KMS-11 (cell line): ENCODE results near the gene USH1G.

Source experiments
- H2AFZ ChIP-seq: fragments of 200-600 bp; sonication (generic); 2 replicates; pipeline ENCODE4 v1.6.1; 2016; ENCODE audit warnings: antibody characterized with exemption, mixed run types, low read depth
- H3K27ac ChIP-seq: fragments of 200-600 bp; sonication (generic); 2 replicates; pipeline ENCODE4 v1.6.1; 2016; ENCODE audit warnings: mild to moderate bottlenecking, mixed run types
- H3K27me3 ChIP-seq: fragments of 200-600 bp; sonication (generic); 2 replicates; pipeline ENCODE4 v1.6.1; 2017; ENCODE audit warnings: mild to moderate bottlenecking, low read depth, mixed run types, moderate library complexity; ENCODE audit not compliant: insufficient read depth
- H3K36me3 ChIP-seq: fragments of 200-600 bp; sonication (generic); 2 replicates; pipeline ENCODE4 v1.6.1; 2017; ENCODE audit warnings: mild to moderate bottlenecking, mixed run types; ENCODE audit not compliant: insufficient read depth
- H3K4me1 ChIP-seq: fragments of 200-600 bp; sonication (generic); 2 replicates; pipeline ENCODE4 v1.6.1; 2016; ENCODE audit warnings: mild to moderate bottlenecking, low read depth, mixed run types; ENCODE audit not compliant: poor library complexity, severe bottlenecking
- H3K4me2 ChIP-seq: fragments of 200-600 bp; sonication (generic); 2 replicates; pipeline ENCODE4 v1.7.0; 2016; ENCODE audit warnings: mild to moderate bottlenecking, mixed run types
- H3K4me3 ChIP-seq: fragments of 200-600 bp; sonication (generic); IDR thresholded peaks from 2 replicates; pipeline ENCODE4 v1.6.1; 2017; ENCODE audit warnings: low read depth, low read length, mixed read lengths; ENCODE audit not compliant: insufficient read depth
- H3K79me2 ChIP-seq: fragments of 200-600 bp; sonication (generic); 2 replicates; pipeline ENCODE4 v1.6.1; 2016; ENCODE audit warnings: low read depth, mixed run types; ENCODE audit not compliant: insufficient read depth
- H3K9ac ChIP-seq: fragments of 200-600 bp; sonication (generic); 2 replicates; pipeline ENCODE4 v1.6.1; 2016; ENCODE audit warnings: mild to moderate bottlenecking, mixed run types
- H4K20me1 ChIP-seq: fragments of 200-600 bp; sonication (generic); 2 replicates; pipeline ENCODE4 v1.6.1; 2016; ENCODE audit warnings: mild to moderate bottlenecking, mixed run types; ENCODE audit not compliant: insufficient read depth
- TF ChIP-seq, protein P1 (sequence below): fragments of 200-600 bp; sonication (generic); conservative IDR thresholded peaks from 2 replicates; pipeline ENCODE4 v1.6.1; 2017; ENCODE audit warnings: low read depth, mild to moderate bottlenecking, antibody characterized with exemption, low read length, moderate library complexity, mixed read lengths

Gene USH1G

DNA sequence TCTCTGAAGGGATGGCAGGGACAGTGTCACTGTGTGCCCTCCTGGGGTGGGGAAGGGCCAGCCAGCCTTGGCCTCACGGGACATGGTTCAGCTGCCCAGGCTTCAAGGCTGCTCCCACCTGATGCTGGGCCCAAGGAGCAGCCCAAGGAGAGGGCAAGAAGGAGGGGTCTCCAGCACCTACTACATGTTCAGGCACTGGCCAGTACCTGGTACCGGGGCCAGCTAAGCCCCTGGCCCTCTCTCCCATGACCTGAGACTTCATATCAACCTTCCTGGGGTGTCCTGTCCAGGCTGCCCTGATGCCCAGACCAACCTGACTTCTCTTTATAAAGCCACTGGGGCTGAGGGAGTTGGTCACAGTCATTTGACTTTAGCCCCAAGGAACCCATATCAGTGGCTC is 1.3 kb downstream of the USH1G start:
- H3K4me2 ChIP-seq: no peak overlapping the region
- H3K27ac ChIP-seq: no peak overlapping the region
- no peaks in the 10 kb centered on the region for H3K4me1 ChIP-seq
- no peaks in the 10 kb centered on the region for H3K79me2 ChIP-seq
- peaks cover 46% of the 10 kb centered on the region for H3K27me3 ChIP-seq
- H3K4me3 ChIP-seq: no peak overlapping the region
- no peaks in the 10 kb centered on the region for H4K20me1 ChIP-seq
- TF ChIP-seq, protein P1, sequence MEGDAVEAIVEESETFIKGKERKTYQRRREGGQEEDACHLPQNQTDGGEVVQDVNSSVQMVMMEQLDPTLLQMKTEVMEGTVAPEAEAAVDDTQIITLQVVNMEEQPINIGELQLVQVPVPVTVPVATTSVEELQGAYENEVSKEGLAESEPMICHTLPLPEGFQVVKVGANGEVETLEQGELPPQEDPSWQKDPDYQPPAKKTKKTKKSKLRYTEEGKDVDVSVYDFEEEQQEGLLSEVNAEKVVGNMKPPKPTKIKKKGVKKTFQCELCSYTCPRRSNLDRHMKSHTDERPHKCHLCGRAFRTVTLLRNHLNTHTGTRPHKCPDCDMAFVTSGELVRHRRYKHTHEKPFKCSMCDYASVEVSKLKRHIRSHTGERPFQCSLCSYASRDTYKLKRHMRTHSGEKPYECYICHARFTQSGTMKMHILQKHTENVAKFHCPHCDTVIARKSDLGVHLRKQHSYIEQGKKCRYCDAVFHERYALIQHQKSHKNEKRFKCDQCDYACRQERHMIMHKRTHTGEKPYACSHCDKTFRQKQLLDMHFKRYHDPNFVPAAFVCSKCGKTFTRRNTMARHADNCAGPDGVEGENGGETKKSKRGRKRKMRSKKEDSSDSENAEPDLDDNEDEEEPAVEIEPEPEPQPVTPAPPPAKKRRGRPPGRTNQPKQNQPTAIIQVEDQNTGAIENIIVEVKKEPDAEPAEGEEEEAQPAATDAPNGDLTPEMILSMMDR: no peak
- no peak overlapping the region for H2AFZ ChIP-seq
- no peak overlapping the region for H3K9ac ChIP-seq
- H3K36me3 ChIP-seq: no peaks in the 10 kb centered on the region

DNA sequence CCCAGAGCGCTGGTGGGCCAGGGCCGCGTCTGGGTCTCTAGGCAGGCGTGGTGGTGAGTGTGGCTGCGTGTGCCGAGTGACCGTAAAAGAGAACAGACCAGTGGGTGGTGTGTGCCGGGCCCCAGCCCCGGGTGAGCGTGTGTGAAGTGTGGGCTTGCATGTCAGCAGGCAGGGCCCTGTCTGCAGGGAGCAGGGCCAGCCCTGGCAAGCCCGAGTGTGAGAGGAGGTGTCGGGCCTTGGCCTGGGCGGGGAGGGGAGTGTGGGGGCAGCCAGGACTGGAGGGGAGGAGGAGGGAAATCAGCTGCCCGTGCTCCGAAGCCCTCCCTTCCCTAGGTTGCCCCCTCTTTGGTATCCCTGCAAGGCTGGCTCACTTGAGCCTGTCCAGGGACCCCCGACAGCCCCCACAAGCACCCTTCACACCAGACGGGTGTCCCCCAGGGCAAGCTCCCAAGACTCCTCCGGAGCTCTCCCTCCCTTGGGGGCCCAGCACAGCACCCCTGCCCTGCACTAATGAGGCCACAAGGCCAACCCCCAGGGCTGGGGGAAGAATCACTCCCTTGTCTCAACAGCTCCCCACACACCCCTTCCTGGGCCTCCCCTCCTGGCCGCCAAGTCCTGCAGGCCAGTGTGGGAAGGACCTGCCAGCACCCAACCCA is 1.9 kb downstream of the USH1G start:
- Histone ChIP-seq H3K27ac (no peak overlapping the region), H2AFZ (no peak overlapping the region), H4K20me1 (no peaks in the 10 kb centered on the region), H3K27me3 (peaks cover 44% of the 10 kb centered on the region), H3K9ac (no peak overlapping the region), H3K79me2 (no peaks in the 10 kb centered on the region), H3K4me3 (no peak overlapping the region), H3K36me3 (no peaks in the 10 kb centered on the region), H3K4me2 (no peak overlapping the region), H3K4me1 (no peaks in the 10 kb centered on the region)
- TF ChIP-seq, protein P1: no peak

DNA sequence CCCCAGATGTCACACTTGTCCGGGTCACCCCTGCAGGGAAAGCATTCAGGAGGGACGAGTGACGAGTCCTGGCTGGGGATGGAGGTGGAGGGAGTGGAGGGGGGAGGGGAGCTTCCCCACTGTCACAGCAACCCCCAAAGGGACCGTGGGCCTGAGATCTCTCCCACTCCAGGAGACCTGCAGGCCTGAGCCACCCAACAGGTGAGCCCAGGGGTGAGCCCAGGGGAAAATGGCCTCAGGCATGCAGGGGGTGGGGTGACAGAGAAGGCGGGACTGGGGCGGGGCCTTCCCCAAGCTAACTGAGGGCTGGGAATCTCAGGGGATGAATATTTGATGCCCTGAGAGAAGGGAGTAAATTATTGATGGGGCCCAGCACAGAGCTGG is 2.4 kb downstream of the USH1G start:
- Histone ChIP-seq H3K4me2 (no peak overlapping the region), H2AFZ (no peak overlapping the region), H4K20me1 (no peaks in the 10 kb centered on the region), H3K27ac (no peak overlapping the region), H3K36me3 (no peaks in the 10 kb centered on the region), H3K9ac (no peak overlapping the region), H3K79me2 (no peaks in the 10 kb centered on the region), H3K4me1 (no peaks in the 10 kb centered on the region), H3K4me3 (no peak overlapping the region), H3K27me3 (peaks cover 42% of the 10 kb centered on the region)
- TF ChIP-seq, protein P1: no peak

DNA sequence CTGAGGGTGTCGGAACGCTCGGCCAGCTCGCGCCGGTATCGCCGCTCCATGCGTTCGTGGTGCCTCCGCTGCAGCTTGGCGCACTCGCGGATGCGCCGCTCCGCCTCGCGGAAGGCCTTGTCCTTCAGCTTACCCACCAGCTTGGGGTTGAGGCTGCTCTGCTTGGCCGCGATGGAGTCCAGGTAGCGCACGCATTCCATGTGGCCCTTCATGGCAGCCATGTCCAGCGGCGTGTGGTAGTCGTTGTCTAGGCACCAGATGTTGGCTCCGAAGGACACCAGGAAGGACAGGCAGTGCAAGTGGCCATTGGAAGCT is 2.8 kb downstream of the USH1G start:
- no peaks in the 10 kb centered on the region for H3K36me3 ChIP-seq
- H3K79me2 ChIP-seq: no peaks in the 10 kb centered on the region
- H3K4me3 ChIP-seq: no peak overlapping the region
- no peak overlapping the region for H3K9ac ChIP-seq
- no peak overlapping the region for H2AFZ ChIP-seq
- H3K4me1 ChIP-seq: no peaks in the 10 kb centered on the region
- H3K27me3 ChIP-seq: peaks cover 42% of the 10 kb centered on the region
- no peak overlapping the region for H3K4me2 ChIP-seq
- TF ChIP-seq, protein P1: no peak
- no peak overlapping the region for H3K27ac ChIP-seq
- no peaks in the 10 kb centered on the region for H4K20me1 ChIP-seq
